Mesothelial cell of epicardium (in vitro differentiated cells): Measurements from ENCODE around the gene LILRA2. TPM values are rescaled to one million over a fixed set of nuclear protein-coding genes. Genes with fewer than 3 reads are reported as not detected.
"Not testable (repeated sequence)": the region's sequence is repeated elsewhere in the genome, so short reads cannot be mapped to it uniquely, and the experiment has no call there.

Source experiments
- DNase-seq, 2 experiments: peaks; one replicate each; pipeline ENCODE4 v3.0.0; 2021; ENCODE audit warnings: low spot score in 2 of 2; ENCODE audit not compliant: unreplicated experiment in 2 of 2
- H3K27ac Mint-ChIP-seq: 2 replicates; pipeline ENCODE4 v1.8.0; 2021; ENCODE audit warnings: mixed read lengths
- H3K27me3 Mint-ChIP-seq: 2 replicates; pipeline ENCODE4 v1.8.0; 2021; ENCODE audit warnings: low read depth, mixed read lengths
- H3K36me3 Mint-ChIP-seq: 2 replicates; pipeline ENCODE4 v1.8.0; 2021; ENCODE audit warnings: mixed read lengths
- H3K4me1 Mint-ChIP-seq: 2 replicates; pipeline ENCODE4 v1.8.0; 2021; ENCODE audit warnings: mixed read lengths
- H3K4me3 Mint-ChIP-seq: 2 replicates; pipeline ENCODE4 v1.8.0; 2021; ENCODE audit warnings: mild to moderate bottlenecking, moderate library complexity, mixed read lengths
- H3K9me3 Mint-ChIP-seq: 2 replicates; pipeline ENCODE4 v1.8.0; 2021; ENCODE audit warnings: mixed read lengths
- CTCF ChIP-seq: fragments of 200-600 bp; sonication (generic); IDR thresholded peaks from one replicate; pipeline ENCODE4 v1.5.0; 2021; ENCODE audit warnings: antibody characterized with exemption; ENCODE audit not compliant: unreplicated experiment
- total RNA-seq: library from RNA; stranded (reverse); gene quantifications from 3 replicates; pipeline ENCODE4 v1.2.1, GENCODE V29; 2021

LILRA2 gene
- total RNA-seq, 1 donor from 2014 or later = not detected

- no peaks in the 10 kb centered on the region for H3K27me3 Mint-ChIP-seq
- TF ChIP-seq CTCF = no peak
- H3K4me3 Mint-ChIP-seq = no peak overlapping the region
- H3K27ac Mint-ChIP-seq = no peak overlapping the region
- DNase-seq = no peak
- peaks cover 4% of the 10 kb centered on the region for H3K36me3 Mint-ChIP-seq
- no peaks in the 10 kb centered on the region for H3K4me1 Mint-ChIP-seq
- H3K9me3 Mint-ChIP-seq = peaks cover 46% of the 10 kb centered on the region
Observed at GRCh38 chr19:54556194-54556593, 17.4 kb upstream of the LILRA2 start.

- no peaks in the 10 kb centered on the region for H3K4me1 Mint-ChIP-seq
- H3K36me3 Mint-ChIP-seq = no peaks in the 10 kb centered on the region
- no peak overlapping the region for H3K4me3 Mint-ChIP-seq
- TF ChIP-seq CTCF = no peak
- no peak overlapping the region for H3K27ac Mint-ChIP-seq
- H3K27me3 Mint-ChIP-seq = no peaks in the 10 kb centered on the region
- H3K9me3 Mint-ChIP-seq = peaks cover 39% of the 10 kb centered on the region
- no peak for DNase-seq
Observed at GRCh38 chr19:54558339-54558738, 15.3 kb upstream of the LILRA2 start.

- no peak for TF ChIP-seq CTCF
- DNase-seq = no peak
- no peaks in the 10 kb centered on the region for H3K4me1 Mint-ChIP-seq
- H3K4me3 Mint-ChIP-seq = no peak overlapping the region
- no peaks in the 10 kb centered on the region for H3K36me3 Mint-ChIP-seq
- peaks cover 34% of the 10 kb centered on the region for H3K9me3 Mint-ChIP-seq
- H3K27ac Mint-ChIP-seq = no peak overlapping the region
- no peaks in the 10 kb centered on the region for H3K27me3 Mint-ChIP-seq
Observed at GRCh38 chr19:54560881-54561385, 12.7 kb upstream of the LILRA2 start.

- Mint-ChIP-seq H3K9me3 (peaks cover 39% of the 10 kb centered on the region), H3K4me1 (no peaks in the 10 kb centered on the region), H3K36me3 (no peaks in the 10 kb centered on the region), H3K27me3 (no peaks in the 10 kb centered on the region), H3K4me3 (no peak overlapping the region), H3K27ac (no peak overlapping the region)
- DNase-seq = no peak
- TF ChIP-seq CTCF = no peak
Observed at GRCh38 chr19:54561840-54562239, 11.8 kb upstream of the LILRA2 start.

- DNase-seq, H3K27me3 Mint-ChIP-seq, H3K36me3 Mint-ChIP-seq, H3K27ac Mint-ChIP-seq, H3K4me3 Mint-ChIP-seq, H3K4me1 Mint-ChIP-seq: not testable (repeated sequence)
- H3K9me3 Mint-ChIP-seq = peaks cover 48% of the 10 kb centered on the region
Observed at GRCh38 chr19:54563206-54563605, 10.4 kb upstream of the LILRA2 start.

GRCh38 chr19:54570316-54570715 lies 3.3 kb upstream of the LILRA2 start:
- no peaks in the 10 kb centered on the region for H3K4me1 Mint-ChIP-seq
- no peak for TF ChIP-seq CTCF
- DNase-seq = no peak
- no peaks in the 10 kb centered on the region for H3K36me3 Mint-ChIP-seq
- H3K27me3 Mint-ChIP-seq = no peaks in the 10 kb centered on the region
- no peak overlapping the region for H3K27ac Mint-ChIP-seq
- H3K9me3 Mint-ChIP-seq = peaks cover 67% of the 10 kb centered on the region
- no peak overlapping the region for H3K4me3 Mint-ChIP-seq

GRCh38 chr19:54571715-54572615 lies 1.6 kb upstream of the LILRA2 start:
- DNase-seq, H3K4me1 Mint-ChIP-seq, H3K27ac Mint-ChIP-seq: not testable (repeated sequence)

More at GRCh38 chr19:54571715-54572615, 1.6 kb upstream of the LILRA2 start:
- not testable (repeated sequence) for H3K4me3 Mint-ChIP-seq, H3K27me3 Mint-ChIP-seq, H3K36me3 Mint-ChIP-seq
- H3K9me3 Mint-ChIP-seq = peaks cover 55% of the 10 kb centered on the region
